Stimulated activated CD8-positive, alpha-beta memory T cell treated with anti-CD3 and anti-CD28 coated beads, Interleukin-15, amount 100 ng/mL, for 24 hours (primary cell): ENCODE data around the gene ENTREP1.
"Not testable (repeated sequence)": the region's sequence is repeated elsewhere in the genome, so short reads cannot be mapped to it uniquely, and the experiment has no call there.

Experiments
- DNase-seq: peaks from one replicate; pipeline ENCODE4 v3.0.0-alpha.2; 2020; ENCODE audit warnings: low read depth

ENTREP1 gene

GRCh38 chr9:69364510-69365150, 39.6 kb downstream of the ENTREP1 start:
- no peak for DNase-seq

- DNase-seq = no peak
Measured at GRCh38 chr9:69370430-69370829, 45.4 kb downstream of the ENTREP1 start.

GRCh38 chr9:69371001-69371400, 46.0 kb downstream of the ENTREP1 start:
- DNase-seq = no peak

GRCh38 chr9:69376651-69377050, 51.6 kb downstream of the ENTREP1 start:
- DNase-seq = no peak

- DNase-seq = no peak
Measured at GRCh38 chr9:69377291-69377690, 52.3 kb downstream of the ENTREP1 start.

- no peak for DNase-seq
Measured at GRCh38 chr9:69377981-69378380, 53.0 kb downstream of the ENTREP1 start.

- no peak for DNase-seq
Measured at GRCh38 chr9:69379270-69379982, 54.4 kb downstream of the ENTREP1 start.

GRCh38 chr9:69380301-69380700, 55.3 kb downstream of the ENTREP1 start:
- DNase-seq = no peak

GRCh38 chr9:69380811-69381210, 55.8 kb downstream of the ENTREP1 start:
- DNase-seq = no peak

- no peak for DNase-seq
Measured at GRCh38 chr9:69382135-69382534, 57.1 kb downstream of the ENTREP1 start.

- no peak for DNase-seq
Measured at GRCh38 chr9:69385581-69386033, 60.6 kb downstream of the ENTREP1 start.

- DNase-seq = no peak
Measured at GRCh38 chr9:69386651-69387050, 61.6 kb downstream of the ENTREP1 start.

- DNase-seq = no peak
Measured at GRCh38 chr9:69388596-69388995, 63.6 kb downstream of the ENTREP1 start.

GRCh38 chr9:69389437-69389995, 64.5 kb downstream of the ENTREP1 start:
- DNase-seq = no peak

- no peak for DNase-seq
Measured at GRCh38 chr9:69391487-69391886, 66.5 kb downstream of the ENTREP1 start.

- DNase-seq = no peak
Measured at GRCh38 chr9:69391946-69392345, 66.9 kb downstream of the ENTREP1 start.

GRCh38 chr9:69392826-69393225, 67.8 kb downstream of the ENTREP1 start:
- no peak for DNase-seq

- no peak for DNase-seq
Measured at GRCh38 chr9:69393425-69393824, 68.4 kb downstream of the ENTREP1 start.

- no peak for DNase-seq
Measured at GRCh38 chr9:69395718-69396117, 70.7 kb downstream of the ENTREP1 start.

GRCh38 chr9:69396759-69397158, 71.7 kb downstream of the ENTREP1 start:
- DNase-seq = no peak

GRCh38 chr9:69397384-69398214, 72.6 kb downstream of the ENTREP1 start:
- no peak for DNase-seq

GRCh38 chr9:69400470-69400869, 75.5 kb downstream of the ENTREP1 start:
- no peak for DNase-seq

GRCh38 chr9:69409936-69410335, 84.9 kb downstream of the ENTREP1 start:
- not testable (repeated sequence) for DNase-seq
